NCI-H345 (cell line): ENCODE measurements around the gene IER5L.
A peak's percentile ranks its signal among the peaks of the same experiment; 100 is the strongest.

Experiments
- DNase-seq: peaks from one replicate; lab custom pipeline; 2025; lab: John Stamatoyannopoulos, UW

Gene IER5L

DNA sequence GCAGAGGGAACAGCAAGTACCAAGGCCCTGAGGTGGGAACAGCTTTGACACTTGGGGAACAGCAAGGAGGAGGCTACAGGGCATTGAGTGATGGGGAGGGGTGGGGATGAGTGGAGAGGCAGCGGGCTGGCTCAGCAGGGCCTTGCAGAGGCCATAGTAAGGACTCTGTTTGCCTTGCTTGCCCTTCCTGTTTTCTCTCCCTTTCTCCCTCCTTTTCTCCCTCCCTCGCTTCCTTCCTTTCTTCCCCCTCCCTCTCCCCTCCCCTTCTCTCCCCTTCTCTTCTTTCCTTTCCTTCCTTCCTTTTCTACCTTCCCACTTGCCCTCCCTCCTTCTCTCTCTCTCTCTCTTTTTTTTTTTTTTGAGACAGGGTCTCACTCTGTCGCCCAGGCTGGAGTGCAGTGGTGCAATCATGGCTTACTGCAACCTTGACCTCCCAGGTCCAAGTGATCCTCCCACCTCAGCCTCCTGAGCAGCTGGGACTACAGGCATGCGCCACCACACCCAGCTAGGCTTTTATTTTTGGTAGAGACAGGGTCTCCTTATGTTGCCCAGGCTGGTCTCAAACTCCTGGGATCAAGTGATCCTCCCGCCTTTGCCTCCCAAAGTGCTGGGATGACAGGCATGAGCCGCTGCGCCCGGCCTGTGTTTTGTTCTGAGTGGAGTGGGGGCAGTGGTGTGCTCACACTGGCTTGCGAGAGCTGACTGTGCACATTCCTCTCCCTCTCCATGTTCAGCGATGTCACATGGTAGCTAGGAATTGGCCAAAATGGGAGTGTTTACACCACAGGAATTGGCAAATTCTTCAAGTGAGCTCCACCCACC lies 17.1 kb downstream of the IER5L start:
- no peak for DNase-seq

DNA sequence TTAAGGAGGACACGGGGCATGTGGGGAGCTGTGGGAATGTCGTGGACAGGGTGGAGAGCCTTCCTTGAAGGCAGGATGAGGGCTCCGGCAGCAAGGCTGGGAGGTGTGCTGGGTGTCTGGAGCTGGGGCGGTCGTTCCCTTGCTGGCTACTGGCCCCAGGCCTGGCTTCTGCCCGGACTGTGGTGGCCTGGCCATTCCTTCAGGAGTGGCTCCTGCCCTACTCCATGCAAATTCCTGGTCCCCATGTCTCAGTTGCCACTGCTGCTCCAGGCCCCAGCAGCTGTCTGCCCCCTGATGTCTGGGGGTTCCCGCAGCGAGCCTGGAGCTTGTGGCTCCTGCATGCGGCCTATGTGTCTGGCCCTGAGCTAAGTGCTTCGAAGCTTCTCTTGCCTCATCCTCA lies 21.9 kb downstream of the IER5L start:
- DNase-seq = no peak

GRCh38 chr9:129154866-129155477 lies 23.1 kb downstream of the IER5L start:
- no peak for DNase-seq

DNA sequence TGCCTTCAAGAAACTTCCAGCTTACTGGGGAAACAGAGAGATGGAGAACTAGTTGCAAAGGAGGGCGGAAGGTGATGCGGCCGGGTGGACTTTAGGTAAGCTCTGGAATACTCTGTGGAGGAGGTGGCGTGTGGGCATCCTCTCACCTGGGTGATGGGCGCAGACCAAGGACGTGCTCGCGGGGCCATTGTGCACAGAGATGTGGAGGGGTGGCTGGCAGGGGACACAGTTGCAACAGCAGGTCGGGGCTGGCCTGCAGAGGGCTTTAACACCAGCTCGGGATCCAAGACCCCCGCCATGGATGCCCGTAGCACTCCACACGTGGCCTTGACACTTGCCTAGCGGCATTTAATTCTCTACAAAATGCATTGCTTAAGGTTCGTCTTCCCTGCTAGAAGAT lies 26.6 kb downstream of the IER5L start:
- DNase-seq = no peak

DNA sequence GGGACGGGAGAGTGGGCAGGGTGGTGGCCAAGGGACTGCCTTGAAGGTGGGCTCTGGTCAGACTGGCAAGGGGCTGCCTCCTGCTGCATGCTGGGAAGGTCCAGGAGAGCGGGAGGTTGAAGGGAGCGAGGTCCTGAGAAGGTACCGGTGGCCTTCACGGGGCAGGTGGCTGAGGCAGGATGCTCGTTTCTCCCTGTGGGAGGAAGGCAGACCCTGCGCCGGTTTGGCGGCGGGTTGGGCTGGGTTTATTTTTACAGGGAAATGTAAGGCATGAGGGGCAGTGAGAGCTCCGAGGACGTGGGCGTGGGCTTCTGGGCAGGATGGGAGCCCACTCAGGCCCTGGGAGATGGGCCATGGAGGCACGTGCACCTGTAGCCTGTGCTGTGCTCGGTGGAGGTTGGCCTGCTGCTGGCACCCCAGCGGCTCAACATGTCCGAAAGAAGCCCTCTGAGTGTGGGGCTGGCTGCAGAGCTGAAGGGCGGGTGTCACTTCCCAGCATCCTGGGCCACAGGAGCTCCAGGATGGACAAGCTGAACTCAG lies 27.3 kb downstream of the IER5L start:
- DNase-seq = no peak

GRCh38 chr9:129150122-129150521 lies 27.9 kb downstream of the IER5L start:
- DNase-seq = no peak

DNA sequence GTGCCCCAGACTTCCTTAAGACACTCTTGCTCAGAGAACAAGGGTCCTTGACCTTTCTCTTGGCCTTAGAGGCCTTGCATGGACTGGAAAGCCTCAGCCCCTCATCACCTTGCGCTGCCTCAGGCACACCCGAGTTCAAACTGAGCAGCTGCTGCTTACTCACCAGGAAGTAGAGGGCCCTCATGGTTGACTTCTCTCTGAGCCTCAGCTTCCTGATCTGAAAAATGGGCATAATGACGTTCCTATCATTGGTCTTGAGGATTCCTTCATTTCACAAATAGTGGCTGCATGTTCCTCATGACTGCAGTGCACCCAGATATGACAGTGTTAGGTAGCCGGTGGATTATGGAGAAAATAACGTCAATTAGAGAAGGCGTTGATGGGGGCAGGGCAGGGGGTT lies 28.6 kb downstream of the IER5L start:
- DNase-seq = no peak

- no peak for DNase-seq
Observed at GRCh38 chr9:129148463-129149204, 29.4 kb downstream of the IER5L start.

GRCh38 chr9:129146441-129146941 lies 31.6 kb downstream of the IER5L start:
- DNase-seq = no peak

- no peak for DNase-seq
Observed at GRCh38 chr9:129145841-129146292, 32.2 kb downstream of the IER5L start.

DNA sequence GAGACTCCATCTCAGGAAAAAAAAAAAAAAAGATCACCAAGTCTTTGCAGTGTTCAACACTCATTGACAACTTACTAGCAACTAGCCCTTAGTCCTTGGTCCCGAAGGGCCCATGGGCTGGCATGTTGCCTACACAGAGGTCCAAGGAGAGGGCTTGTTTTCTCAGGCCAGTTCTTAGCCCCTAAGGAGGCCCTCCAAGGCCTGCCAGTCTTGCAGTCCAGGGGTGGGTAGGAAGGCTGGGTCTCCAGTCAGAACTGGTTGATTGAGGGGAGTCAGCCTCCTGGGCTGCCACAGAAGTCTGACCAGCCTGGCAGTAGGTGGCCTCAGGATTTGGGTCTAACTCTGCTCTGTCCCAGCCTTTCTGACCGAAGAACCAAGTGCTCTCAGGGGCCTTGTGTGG lies 32.7 kb downstream of the IER5L start:
- no peak for DNase-seq

GRCh38 chr9:129143031-129143927 lies 34.8 kb downstream of the IER5L start:
- DNase-seq = peak; percentile 49

DNA sequence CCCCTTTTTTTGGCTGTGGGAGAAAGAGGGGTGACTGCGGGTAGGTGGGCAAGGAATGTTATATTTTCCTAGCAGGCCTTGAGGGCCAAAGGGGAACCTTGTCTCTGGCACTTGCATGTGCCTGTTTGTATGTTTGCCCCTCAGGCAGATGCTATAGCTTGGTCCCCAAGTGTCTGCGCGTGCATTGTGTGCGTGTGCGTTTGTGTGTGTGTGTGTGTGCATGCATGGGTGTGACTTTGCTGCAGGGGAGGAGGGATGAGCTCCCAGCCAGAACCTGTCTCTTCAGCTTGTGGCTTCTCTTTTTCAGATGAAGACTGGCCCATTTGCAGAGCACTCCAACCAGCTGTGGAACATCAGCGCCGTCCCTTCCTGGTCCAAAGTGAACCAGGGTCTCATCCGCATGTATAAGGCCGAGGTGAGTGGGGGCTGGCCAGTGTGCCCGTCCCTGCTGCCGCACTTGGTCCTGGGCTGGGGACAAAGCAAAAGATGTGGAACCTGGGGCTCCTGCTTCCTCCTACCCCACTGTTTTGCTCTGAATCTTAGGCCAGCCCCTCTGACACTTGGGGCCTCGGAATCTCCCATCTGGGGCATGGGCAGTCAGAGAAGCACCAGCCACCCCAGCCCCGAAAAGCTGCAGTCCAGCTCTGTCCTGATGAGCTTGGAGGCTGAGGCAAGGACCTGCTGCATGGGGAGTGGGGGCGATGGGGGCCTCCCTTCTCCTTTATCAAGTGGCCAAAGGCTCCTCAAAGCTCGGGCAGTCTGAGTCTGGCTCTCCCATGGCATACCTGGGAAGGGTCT lies 35.7 kb downstream of the IER5L start:
- no peak for DNase-seq

- no peak for DNase-seq
Observed at GRCh38 chr9:129141066-129142041, 36.7 kb downstream of the IER5L start.

- peak; percentile 64 for DNase-seq
Observed at GRCh38 chr9:129140397-129141065, 37.5 kb downstream of the IER5L start.

DNA sequence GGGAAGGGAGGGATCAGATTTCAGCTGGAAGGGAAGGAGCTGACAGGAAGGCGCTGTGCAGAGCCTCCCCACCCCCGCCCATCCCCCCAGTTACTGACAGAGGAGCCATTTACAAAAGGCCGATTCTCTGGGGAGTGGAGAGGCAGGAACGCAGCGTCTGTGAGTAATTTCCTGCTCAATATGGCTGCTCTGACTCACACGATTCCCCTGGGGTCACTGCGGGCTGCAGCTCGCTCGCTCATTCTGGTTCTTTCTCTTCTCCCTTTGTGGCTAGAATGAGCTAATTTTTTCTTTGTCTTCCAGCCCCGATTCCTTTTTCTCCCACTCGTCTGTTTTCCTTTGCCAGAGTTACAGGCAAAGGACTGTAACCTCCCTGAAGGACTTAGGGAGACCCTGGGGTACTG lies 38.1 kb downstream of the IER5L start:
- peak; percentile 96 for DNase-seq

DNA sequence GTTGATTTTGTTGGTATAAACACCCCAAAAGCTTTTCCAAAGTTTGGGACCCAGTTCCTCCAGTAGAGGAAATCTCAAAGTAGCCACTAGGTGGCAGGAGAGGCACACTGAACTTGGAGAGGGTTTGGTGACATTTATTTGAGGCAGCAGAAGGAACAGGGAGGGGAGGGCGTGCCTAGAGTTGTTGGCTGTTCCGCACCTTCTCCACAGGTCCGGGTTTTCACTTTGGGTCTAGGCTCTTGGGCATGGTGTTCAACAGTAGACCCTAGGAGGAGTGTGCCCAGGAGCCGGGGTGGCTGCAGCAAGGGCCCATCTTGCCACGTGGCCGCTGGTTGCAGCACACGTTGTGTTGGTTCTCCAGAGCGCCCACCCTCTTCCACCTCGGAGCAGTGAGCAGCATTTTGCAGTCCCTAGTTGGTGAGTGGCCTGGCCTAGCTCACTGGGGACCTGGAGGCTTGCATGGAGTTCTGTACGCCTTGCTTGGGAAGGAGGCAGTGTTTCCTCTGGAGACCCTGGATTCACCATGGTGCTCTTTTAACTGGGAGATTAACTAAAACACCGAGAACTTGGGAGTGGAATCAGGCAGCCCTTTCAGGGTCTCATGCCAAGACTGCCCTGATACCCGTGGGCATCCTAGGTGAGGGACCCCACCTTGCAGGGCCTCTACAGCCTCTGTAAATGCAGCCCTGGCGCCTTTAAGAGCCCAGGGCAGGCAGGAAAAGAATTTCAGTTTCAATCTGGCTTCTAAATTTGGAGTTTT lies 38.6 kb downstream of the IER5L start:
- DNase-seq = peak; percentile 82
